ENCODE results near the gene WHAMM. TPM values are rescaled to one million over a fixed set of nuclear protein-coding genes. Genes with fewer than 3 reads are reported as not detected.
A peak's percentile ranks its signal among the peaks of the same experiment; 100 is the strongest.

Gene WHAMM
- polyA plus RNA-seq, 4 donors = 4.5 to 12.5 (median 6.2) TPM

DNA sequence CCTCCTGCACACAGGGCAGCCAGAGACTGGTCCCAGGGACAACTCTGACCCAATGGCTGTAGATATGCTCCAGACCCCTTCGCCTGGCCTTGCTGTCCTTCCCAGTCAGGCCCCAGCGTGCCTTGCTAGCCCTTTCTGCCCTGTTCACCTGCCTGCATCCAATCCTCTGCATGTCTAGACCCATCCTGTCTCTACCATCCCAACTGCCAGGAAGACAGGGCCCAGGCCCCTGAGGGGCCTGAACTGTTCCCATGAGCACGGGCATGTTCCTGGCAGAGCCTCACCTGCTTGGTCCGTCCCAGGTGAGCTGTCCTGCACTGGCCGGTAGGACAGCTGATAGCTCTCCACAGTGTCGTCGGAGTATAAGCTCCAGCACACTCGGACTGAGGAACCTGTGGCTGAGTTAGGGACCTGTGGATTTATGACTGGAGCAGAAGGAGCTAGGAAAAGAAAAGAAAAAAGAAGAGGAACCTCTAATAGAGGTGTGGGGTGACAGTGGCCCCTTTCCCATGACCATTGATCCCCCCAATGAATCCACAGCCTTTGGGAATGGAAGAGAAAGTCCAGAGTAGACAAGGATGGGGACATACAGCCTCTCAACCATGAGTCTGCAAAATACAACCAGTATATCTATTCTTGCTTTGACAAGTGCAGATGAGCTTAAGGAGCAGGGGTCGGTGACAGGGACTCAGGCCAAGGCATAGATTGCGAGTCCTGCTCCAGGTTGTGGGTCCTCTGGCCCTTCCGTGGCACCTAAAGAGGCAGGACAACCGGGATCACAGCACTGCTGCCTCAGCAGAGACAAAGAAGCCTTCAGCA lies 37.4 kb upstream of the WHAMM start:
- Histone ChIP-seq H3K9me3 (ENCODE audit: control insufficient read depth in 2 of 2, insufficient read depth in 1 of 2, low read depth in 1 of 2, low read length in 1 of 2) (no peaks in the 10 kb centered on the region), H3K4me3 (ENCODE audit: low read depth in 1 of 3, low read length in 3 of 3) (no peak overlapping the region), H3K36me3 (ENCODE audit: control insufficient read depth in 3 of 3, insufficient read depth in 2 of 3, low read depth in 1 of 3, low read length in 3 of 3) (peaks cover 0 to 3% (median 0%) of the 10 kb centered on the region in 3 donors), H3K27ac (ENCODE audit: low read depth in 1 of 3, low read length in 2 of 3) (no peak overlapping the region), H3K27me3 (ENCODE audit: control insufficient read depth in 3 of 3, insufficient read depth in 3 of 3, low read length in 3 of 3) (no peaks in the 10 kb centered on the region), H3K4me1 (ENCODE audit: control insufficient read depth in 3 of 3, insufficient read depth in 2 of 3, low read depth in 1 of 3, low read length in 2 of 3) (no peaks in the 10 kb centered on the region)
- DNase-seq (no peak), FAIRE-seq (no peak)
- 91 to 92% (median 91%) methylated on average over 12 of the region's 12 CpGs for WGBS, 3 donors

DNA sequence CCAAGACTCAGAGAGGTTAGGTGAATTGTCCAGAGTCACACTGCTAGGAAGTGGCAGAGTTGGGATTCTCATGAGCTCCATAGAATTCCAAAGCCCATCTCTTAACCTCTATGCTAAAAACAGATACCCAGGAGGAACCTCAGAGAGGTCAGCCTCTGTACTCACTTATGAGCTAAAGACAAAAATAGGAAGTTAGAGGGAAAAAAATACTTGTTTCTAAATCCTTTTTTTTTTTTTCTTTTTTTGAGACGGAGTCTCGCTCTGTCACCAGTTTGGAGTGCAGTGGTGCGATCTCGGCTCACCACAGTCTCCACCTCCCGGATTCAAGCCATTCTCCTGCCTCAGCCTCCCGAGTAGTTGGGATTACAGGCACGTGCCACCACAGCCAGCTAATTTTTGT lies 34.9 kb upstream of the WHAMM start:
- Histone ChIP-seq H3K4me1 (ENCODE audit: control insufficient read depth in 3 of 3, insufficient read depth in 2 of 3, low read depth in 1 of 3, low read length in 2 of 3) (no peaks in the 10 kb centered on the region), H3K4me3 (ENCODE audit: low read depth in 1 of 3, low read length in 3 of 3) (no peak overlapping the region), H3K9me3 (ENCODE audit: control insufficient read depth in 2 of 2, insufficient read depth in 1 of 2, low read depth in 1 of 2, low read length in 1 of 2) (no peaks in the 10 kb centered on the region), H3K27me3 (ENCODE audit: control insufficient read depth in 3 of 3, insufficient read depth in 3 of 3, low read length in 3 of 3) (no peaks in the 10 kb centered on the region), H3K36me3 (ENCODE audit: control insufficient read depth in 3 of 3, insufficient read depth in 2 of 3, low read depth in 1 of 3, low read length in 3 of 3) (no peaks in the 10 kb centered on the region), H3K27ac (ENCODE audit: low read depth in 1 of 3, low read length in 2 of 3) (no peak overlapping the region)
- DNase-seq = no peak
- WGBS, 3 donors = 73 to 87% (median 82%) methylated on average over 7 of the region's 7 CpGs
- FAIRE-seq = no peak

DNA sequence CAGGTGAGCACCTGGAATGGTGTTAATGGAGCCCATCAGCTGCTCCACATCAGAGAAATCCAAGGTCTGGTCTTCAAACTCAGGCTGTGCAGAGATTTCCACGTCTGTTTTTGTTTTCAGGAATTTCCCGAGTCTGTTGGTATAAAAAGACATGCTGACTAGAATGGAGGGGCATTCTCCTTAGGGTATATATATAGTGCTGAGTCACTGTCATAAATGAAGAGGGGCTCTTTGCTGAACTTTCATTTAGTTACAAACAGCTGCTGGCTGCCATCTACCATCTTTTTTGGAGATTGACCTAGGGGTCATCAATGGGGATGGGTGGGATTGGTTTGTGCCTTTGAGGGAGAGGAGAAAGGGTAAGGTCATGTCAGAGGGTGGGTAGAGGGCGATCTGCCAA lies 30.7 kb upstream of the WHAMM start:
- Histone ChIP-seq H3K27me3 (ENCODE audit: control insufficient read depth in 3 of 3, insufficient read depth in 3 of 3, low read length in 3 of 3) (no peaks in the 10 kb centered on the region), H3K9me3 (ENCODE audit: control insufficient read depth in 2 of 2, insufficient read depth in 1 of 2, low read depth in 1 of 2, low read length in 1 of 2) (no peaks in the 10 kb centered on the region), H3K27ac (ENCODE audit: low read depth in 1 of 3, low read length in 2 of 3) (no peak overlapping the region), H3K36me3 (ENCODE audit: control insufficient read depth in 3 of 3, insufficient read depth in 2 of 3, low read depth in 1 of 3, low read length in 3 of 3) (no peaks in the 10 kb centered on the region), H3K4me1 (ENCODE audit: control insufficient read depth in 3 of 3, insufficient read depth in 2 of 3, low read depth in 1 of 3, low read length in 2 of 3) (no peaks in the 10 kb centered on the region), H3K4me3 (ENCODE audit: low read depth in 1 of 3, low read length in 3 of 3) (no peak overlapping the region)
- 73 to 82% (median 77%) methylated on average over 3 of the region's 3 CpGs for WGBS, 3 donors
- DNase-seq (no peak), FAIRE-seq (no peak)

DNA sequence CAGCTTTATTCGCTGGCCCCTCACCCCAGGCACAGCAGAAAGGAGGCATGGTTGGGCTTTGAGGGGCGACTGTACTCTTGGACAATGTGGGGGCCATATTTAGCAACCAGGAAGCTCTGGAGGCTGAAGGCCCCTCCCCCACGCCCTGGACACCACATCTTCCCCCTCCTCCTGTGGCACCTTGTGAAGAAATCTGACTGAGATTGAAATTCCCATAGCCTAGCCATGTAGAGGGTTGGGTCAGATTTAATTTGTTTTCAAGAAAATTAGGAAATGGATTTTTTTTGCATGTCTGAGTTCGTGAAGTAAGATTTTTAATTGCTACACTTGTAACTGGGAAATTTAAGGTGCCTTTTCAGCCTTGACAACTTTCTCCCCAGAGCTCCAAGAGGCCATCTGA lies 28.1 kb upstream of the WHAMM start:
- DNase-seq (no peak), FAIRE-seq (no peak)
- H3K27me3 ChIP-seq (ENCODE audit: control insufficient read depth in 3 of 3, insufficient read depth in 3 of 3, low read length in 3 of 3) = no peaks in the 10 kb centered on the region
- no peaks in the 10 kb centered on the region for H3K4me1 ChIP-seq (ENCODE audit: control insufficient read depth in 3 of 3, insufficient read depth in 2 of 3, low read depth in 1 of 3, low read length in 2 of 3)
- no peak overlapping the region for H3K4me3 ChIP-seq (ENCODE audit: low read depth in 1 of 3, low read length in 3 of 3)
- no peak overlapping the region for H3K27ac ChIP-seq (ENCODE audit: low read depth in 1 of 3, low read length in 2 of 3)
- H3K36me3 ChIP-seq (ENCODE audit: control insufficient read depth in 3 of 3, insufficient read depth in 2 of 3, low read depth in 1 of 3, low read length in 3 of 3) = no peaks in the 10 kb centered on the region
- no peaks in the 10 kb centered on the region for H3K9me3 ChIP-seq (ENCODE audit: control insufficient read depth in 2 of 2, insufficient read depth in 1 of 2, low read depth in 1 of 2, low read length in 1 of 2)
- WGBS, 3 donors = 67 to 81% (median 76%) methylated on average over 4 of the region's 4 CpGs

DNA sequence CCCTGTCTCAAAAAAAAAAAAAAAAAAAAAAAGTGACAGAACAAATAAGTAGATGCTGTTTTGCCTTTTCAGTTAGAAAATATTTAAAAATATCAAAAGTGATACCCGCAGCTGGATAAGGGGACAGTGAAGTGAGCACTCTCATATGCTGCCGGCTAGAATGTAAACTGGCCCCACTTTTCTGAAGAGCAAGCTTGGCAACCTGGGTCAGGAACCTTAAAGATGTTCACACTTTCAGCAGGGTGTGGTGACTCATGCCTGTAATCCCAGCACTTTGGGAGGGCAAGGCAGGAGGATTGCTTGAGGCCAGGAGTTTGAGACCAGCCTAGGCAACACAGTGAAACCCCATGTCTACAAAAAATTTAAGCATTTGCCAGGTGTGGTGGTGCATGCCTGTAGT lies 20.9 kb upstream of the WHAMM start:
- H3K27ac ChIP-seq (ENCODE audit: low read depth in 1 of 3, low read length in 2 of 3) = no peak overlapping the region
- FAIRE-seq = no peak
- H3K9me3 ChIP-seq (ENCODE audit: control insufficient read depth in 2 of 2, insufficient read depth in 1 of 2, low read depth in 1 of 2, low read length in 1 of 2) = no peaks in the 10 kb centered on the region
- H3K36me3 ChIP-seq (ENCODE audit: control insufficient read depth in 3 of 3, insufficient read depth in 2 of 3, low read depth in 1 of 3, low read length in 3 of 3) = no peaks in the 10 kb centered on the region
- H3K27me3 ChIP-seq (ENCODE audit: control insufficient read depth in 3 of 3, insufficient read depth in 3 of 3, low read length in 3 of 3) = no peaks in the 10 kb centered on the region
- no peaks in the 10 kb centered on the region for H3K4me1 ChIP-seq (ENCODE audit: control insufficient read depth in 3 of 3, insufficient read depth in 2 of 3, low read depth in 1 of 3, low read length in 2 of 3)
- no peak overlapping the region for H3K4me3 ChIP-seq (ENCODE audit: low read depth in 1 of 3, low read length in 3 of 3)
- no peak for DNase-seq
- 86 to 96% (median 91%) methylated on average over 2 of the region's 2 CpGs for WGBS, 3 donors

DNA sequence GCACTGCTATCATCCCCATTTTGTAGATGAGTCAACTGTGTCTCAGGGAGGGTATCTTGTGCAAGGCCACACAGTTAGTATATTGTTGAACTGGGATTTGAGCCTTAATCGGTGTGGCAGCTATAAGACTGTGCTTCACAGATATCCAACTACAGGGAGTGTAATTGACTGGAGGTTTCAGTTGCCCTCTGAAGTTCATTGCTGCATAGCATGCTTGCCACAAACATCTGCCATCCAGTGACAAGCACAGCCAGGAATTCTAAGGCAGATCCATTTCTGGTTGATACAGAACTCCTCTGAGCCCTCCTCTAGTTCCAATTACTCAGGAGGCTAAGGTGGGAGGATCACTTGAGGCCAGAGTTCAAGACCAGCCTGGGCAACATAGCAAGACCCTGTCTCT lies 19.9 kb upstream of the WHAMM start:
- H3K27me3 ChIP-seq (ENCODE audit: control insufficient read depth in 3 of 3, insufficient read depth in 3 of 3, low read length in 3 of 3) = no peaks in the 10 kb centered on the region
- H3K36me3 ChIP-seq (ENCODE audit: control insufficient read depth in 3 of 3, insufficient read depth in 2 of 3, low read depth in 1 of 3, low read length in 3 of 3) = no peaks in the 10 kb centered on the region
- H3K27ac ChIP-seq (ENCODE audit: low read depth in 1 of 3, low read length in 2 of 3) = no peak overlapping the region
- H3K4me1 ChIP-seq (ENCODE audit: control insufficient read depth in 3 of 3, insufficient read depth in 2 of 3, low read depth in 1 of 3, low read length in 2 of 3) = no peaks in the 10 kb centered on the region
- DNase-seq = no peak
- WGBS, 3 donors = 24 to 83% (median 43%) methylated on average over 1 of the region's 1 CpG
- H3K4me3 ChIP-seq (ENCODE audit: low read depth in 1 of 3, low read length in 3 of 3) = no peak overlapping the region
- no peak for FAIRE-seq
- no peaks in the 10 kb centered on the region for H3K9me3 ChIP-seq (ENCODE audit: control insufficient read depth in 2 of 2, insufficient read depth in 1 of 2, low read depth in 1 of 2, low read length in 1 of 2)

DNA sequence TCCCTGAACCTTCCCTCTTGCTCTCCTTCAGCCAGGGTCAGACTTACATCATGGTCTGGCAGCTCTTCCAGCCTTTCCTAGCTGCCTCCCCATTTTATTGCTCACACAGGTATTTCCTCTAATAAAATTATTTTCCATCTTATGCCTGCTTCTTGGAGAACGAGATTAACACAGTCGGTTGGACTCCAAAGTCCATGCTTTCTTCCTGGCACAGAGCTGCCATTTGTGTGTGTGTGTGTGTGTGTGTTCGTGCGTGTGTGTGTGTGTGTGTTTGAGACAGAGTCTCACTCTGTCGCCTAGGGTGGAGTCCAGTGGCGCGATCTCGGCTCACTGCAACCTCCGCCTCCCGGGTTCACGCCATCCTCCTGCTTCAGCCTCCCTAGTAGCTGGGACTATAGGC lies 19.1 kb upstream of the WHAMM start:
- Histone ChIP-seq H3K4me1 (ENCODE audit: control insufficient read depth in 3 of 3, insufficient read depth in 2 of 3, low read depth in 1 of 3, low read length in 2 of 3) (no peaks in the 10 kb centered on the region), H3K4me3 (ENCODE audit: low read depth in 1 of 3, low read length in 3 of 3) (no peak overlapping the region), H3K27ac (ENCODE audit: low read depth in 1 of 3, low read length in 2 of 3) (peak overlapping the region in 1 of 3 donors; percentile 44), H3K9me3 (ENCODE audit: control insufficient read depth in 2 of 2, insufficient read depth in 1 of 2, low read depth in 1 of 2, low read length in 1 of 2) (no peaks in the 10 kb centered on the region), H3K36me3 (ENCODE audit: control insufficient read depth in 3 of 3, insufficient read depth in 2 of 3, low read depth in 1 of 3, low read length in 3 of 3) (no peaks in the 10 kb centered on the region), H3K27me3 (ENCODE audit: control insufficient read depth in 3 of 3, insufficient read depth in 3 of 3, low read length in 3 of 3) (no peaks in the 10 kb centered on the region)
- DNase-seq = peak; percentile 9 to 90
- 13 to 65% (median 33%) methylated on average over 11 of the region's 11 CpGs for WGBS, 3 donors
- no peak for FAIRE-seq

DNA sequence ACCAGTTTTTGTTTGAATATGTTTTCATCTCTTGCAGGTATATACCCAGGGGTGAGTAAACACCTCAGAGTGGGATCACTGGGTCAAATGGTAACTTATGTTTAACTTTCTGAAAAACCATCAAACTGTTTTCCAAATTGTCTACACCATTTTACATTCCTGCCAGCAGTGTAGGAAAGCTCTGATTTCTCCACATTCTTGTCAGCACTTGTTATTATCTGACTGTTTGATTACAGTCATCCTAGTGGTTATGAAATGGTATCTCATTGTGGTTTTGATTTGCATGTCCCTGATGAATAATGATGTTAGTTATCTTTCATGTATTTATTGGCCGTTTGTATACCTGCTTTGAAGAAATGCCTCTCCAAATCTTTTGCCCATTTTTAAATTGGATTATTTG lies 17.4 kb upstream of the WHAMM start:
- FAIRE-seq (no peak), DNase-seq (no peak)
- Histone ChIP-seq H3K27ac (ENCODE audit: low read depth in 1 of 3, low read length in 2 of 3) (no peak overlapping the region), H3K9me3 (ENCODE audit: control insufficient read depth in 2 of 2, insufficient read depth in 1 of 2, low read depth in 1 of 2, low read length in 1 of 2) (no peaks in the 10 kb centered on the region), H3K36me3 (ENCODE audit: control insufficient read depth in 3 of 3, insufficient read depth in 2 of 3, low read depth in 1 of 3, low read length in 3 of 3) (no peaks in the 10 kb centered on the region), H3K27me3 (ENCODE audit: control insufficient read depth in 3 of 3, insufficient read depth in 3 of 3, low read length in 3 of 3) (no peaks in the 10 kb centered on the region), H3K4me3 (ENCODE audit: low read depth in 1 of 3, low read length in 3 of 3) (no peak overlapping the region), H3K4me1 (ENCODE audit: control insufficient read depth in 3 of 3, insufficient read depth in 2 of 3, low read depth in 1 of 3, low read length in 2 of 3) (no peaks in the 10 kb centered on the region)
- 19 to 61% (median 33%) methylated on average over 1 of the region's 1 CpG for whole genome bisulfite sequencing, 3 donors

DNA sequence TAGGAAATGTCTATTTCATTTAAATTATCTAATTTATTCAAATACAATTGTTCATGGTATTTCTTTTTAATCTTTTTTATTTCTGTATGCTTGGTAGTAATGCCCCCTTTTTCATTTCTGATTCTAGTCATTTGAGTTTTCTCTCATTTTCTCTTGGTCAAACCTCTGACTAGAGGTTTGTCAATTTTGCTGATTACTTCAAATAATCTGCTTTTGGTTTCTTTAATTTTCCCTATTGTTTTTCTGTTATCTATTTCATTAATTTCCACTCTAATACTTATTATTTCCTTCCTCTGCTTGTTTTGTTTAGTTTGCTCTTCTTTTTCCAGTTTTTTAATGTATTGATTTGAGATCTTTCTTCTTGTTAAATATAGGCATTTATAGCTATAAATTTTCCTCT lies 15.7 kb upstream of the WHAMM start:
- Histone ChIP-seq H3K36me3 (ENCODE audit: control insufficient read depth in 3 of 3, insufficient read depth in 2 of 3, low read depth in 1 of 3, low read length in 3 of 3) (no peaks in the 10 kb centered on the region), H3K9me3 (ENCODE audit: control insufficient read depth in 2 of 2, insufficient read depth in 1 of 2, low read depth in 1 of 2, low read length in 1 of 2) (no peaks in the 10 kb centered on the region), H3K4me1 (ENCODE audit: control insufficient read depth in 3 of 3, insufficient read depth in 2 of 3, low read depth in 1 of 3, low read length in 2 of 3) (no peaks in the 10 kb centered on the region), H3K4me3 (ENCODE audit: low read depth in 1 of 3, low read length in 3 of 3) (no peak overlapping the region), H3K27ac (ENCODE audit: low read depth in 1 of 3, low read length in 2 of 3) (no peak overlapping the region), H3K27me3 (ENCODE audit: control insufficient read depth in 3 of 3, insufficient read depth in 3 of 3, low read length in 3 of 3) (peaks cover 0 to 3% (median 0%) of the 10 kb centered on the region in 3 donors)
- FAIRE-seq (no peak), DNase-seq (no peak)

Measured in small intestine (tissue), 7 donors.